Peyer's patch (tissue), 4 donors: Measurements from ENCODE around the gene PTPRK.

ENCODE experiments used
- CTCF ChIP-seq, 6 experiments: fragments of 450-650 bp in 4 of 6; fragments of 200-600 bp in 2 of 6; sonication (generic) in 1 of 6; IDR thresholded peaks; one replicate each; pipeline ENCODE4 v1.5.1; 2017 to 2019; ENCODE audit warnings: antibody characterized with exemption in 6 of 6, mild to moderate bottlenecking in 3 of 6, moderate library complexity in 1 of 6
- POLR2A ChIP-seq, 2 donors: fragments of 450-650 bp; IDR thresholded peaks; one replicate each; pipeline ENCODE4 v1.5.1; 2017; ENCODE audit warnings: antibody characterized with exemption in 2 of 2, mild to moderate bottlenecking in 2 of 2, moderate library complexity in 2 of 2

GRCh38 chr6:128520436-128521281, at the start of gene PTPRK:
- TF ChIP-seq CTCF (IDR thresholded peaks at IDR 0.05) (peak in 4 of 6 experiments; percentile 41 to 90 (median 84)), POLR2A (IDR thresholded peaks at IDR 0.05) (peak; percentile 96 to 99)
